ENCODE measurements around the gene PPP6R2.
"Not testable (repeated sequence)": the region's sequence is repeated elsewhere in the genome, so short reads cannot be mapped to it uniquely, and the experiment has no call there.

Gene PPP6R2

GRCh38 chr22:50396751-50397370 lies 53.7 kb downstream of the PPP6R2 start:
- TF ChIP-seq CTCF (IDR thresholded peaks at IDR 0.05; ENCODE audit: low read depth, low read length) = no peak
- no peak for DNase-seq (ENCODE audit: low read depth, low spot score)
- in situ Hi-C loops (cut with HindIII; ENCODE audit: low sequenced_read_pairs) = no loop called here
- H3K4me3 ChIP-seq (ENCODE audit: low read depth, low read length) = no peak overlapping the region

- DNase-seq (ENCODE audit: low read depth, low spot score); H3K4me3 ChIP-seq (ENCODE audit: low read depth, low read length); in situ Hi-C loops (cut with HindIII; ENCODE audit: low sequenced_read_pairs): not testable (repeated sequence)
These were observed 54.4 kb downstream of the PPP6R2 start for GRCh38 chr22:50397371-50398060.

GRCh38 chr22:50398831-50399648 lies 55.9 kb downstream of the PPP6R2 start:
- no peak for TF ChIP-seq CTCF (IDR thresholded peaks at IDR 0.05; ENCODE audit: low read depth, low read length)
- in situ Hi-C loops (cut with HindIII; ENCODE audit: low sequenced_read_pairs) = no loop called here

GRCh38 chr22:50399751-50400331 lies 56.7 kb downstream of the PPP6R2 start:
- in situ Hi-C loops (cut with HindIII; ENCODE audit: low sequenced_read_pairs) = no loop called here
- TF ChIP-seq CTCF (IDR thresholded peaks at IDR 0.05; ENCODE audit: low read depth, low read length) = peak; percentile 40
- no peak overlapping the region for H3K4me3 ChIP-seq (ENCODE audit: low read depth, low read length)
- DNase-seq (ENCODE audit: low read depth, low spot score) = no peak

More at GRCh38 chr22:50398831-50399648, 55.9 kb downstream of the PPP6R2 start:
- no peak for DNase-seq (ENCODE audit: low read depth, low spot score)
- no peak overlapping the region for H3K4me3 ChIP-seq (ENCODE audit: low read depth, low read length)

GRCh38 chr22:50400406-50400805 lies 57.3 kb downstream of the PPP6R2 start:
- H3K4me3 ChIP-seq (ENCODE audit: low read depth, low read length) = no peak overlapping the region
- TF ChIP-seq CTCF (IDR thresholded peaks at IDR 0.05; ENCODE audit: low read depth, low read length) = no peak
- in situ Hi-C loops (cut with HindIII; ENCODE audit: low sequenced_read_pairs) = no loop called here
- no peak for DNase-seq (ENCODE audit: low read depth, low spot score)

- no peak for TF ChIP-seq CTCF (IDR thresholded peaks at IDR 0.05; ENCODE audit: low read depth, low read length)
- DNase-seq (ENCODE audit: low read depth, low spot score) = no peak
- in situ Hi-C loops (cut with HindIII; ENCODE audit: low sequenced_read_pairs) = no loop called here
- no peak overlapping the region for H3K4me3 ChIP-seq (ENCODE audit: low read depth, low read length)
These were observed 57.8 kb downstream of the PPP6R2 start for GRCh38 chr22:50400931-50401330.
